GM23338 (cell line): Measurements from ENCODE around the gene FBXO47. TPM values are rescaled to one million over a fixed set of nuclear protein-coding genes. Genes with fewer than 3 reads are reported as not detected.

Experiments used
- ATAC-seq: fragments of 200-7000 bp; cut with Tn5 transposase; 3 replicates; pipeline ENCODE4 v1.9.1; 2020
- DNase-seq: peaks from one replicate; pipeline ENCODE4 v3.0.0-alpha.2; 2015; ENCODE audit warnings: low spot score
- H2AFZ ChIP-seq: fragments of 200-600 bp; sonication (generic); 2 replicates; pipeline ENCODE4 v1.8.0; 2016; ENCODE audit warnings: antibody characterized with exemption, mild to moderate bottlenecking, moderate library complexity
- H3F3A ChIP-seq: fragments of 200-600 bp; sonication (generic); replicated peaks from 2 replicates; pipeline ENCODE4 v1.8.0; 2017; ENCODE audit warnings: antibody characterized with exemption, mixed run types, low read depth
- H3K27ac ChIP-seq: fragments of 200-600 bp; sonication (generic); 2 replicates; pipeline ENCODE4 v1.6.1; 2016; ENCODE audit warnings: low read depth
- H3K27me3 ChIP-seq: fragments of 200-600 bp; sonication (generic); 2 replicates; pipeline ENCODE4 v1.8.0; 2016; ENCODE audit warnings: mild to moderate bottlenecking, mixed run types, moderate library complexity; ENCODE audit not compliant: insufficient read depth
- H3K36me3 ChIP-seq: fragments of 200-600 bp; sonication (generic); 2 replicates; pipeline ENCODE4 v1.8.0; 2016; ENCODE audit warnings: mild to moderate bottlenecking; ENCODE audit not compliant: insufficient read depth
- H3K4me1 ChIP-seq: fragments of 200-600 bp; sonication (generic); 2 replicates; pipeline ENCODE4 v1.8.0; 2016; ENCODE audit warnings: mild to moderate bottlenecking, moderate library complexity; ENCODE audit not compliant: insufficient read depth
- H3K4me2 ChIP-seq: fragments of 200-600 bp; sonication (generic); 2 replicates; pipeline ENCODE4 v1.7.1; 2017; ENCODE audit warnings: mixed run types
- H3K4me3 ChIP-seq: fragments of 200-600 bp; sonication (generic); 2 replicates; pipeline ENCODE4 v1.6.1; 2016; ENCODE audit warnings: mixed run types
- H3K79me2 ChIP-seq: fragments of 200-600 bp; sonication (generic); replicated peaks from 2 replicates; pipeline ENCODE4 v1.8.0; 2017; ENCODE audit warnings: mild to moderate bottlenecking; ENCODE audit not compliant: insufficient read depth
- H3K9me2 ChIP-seq: fragments of 200-600 bp; sonication (generic); 2 replicates; pipeline ENCODE4 v1.8.0; 2017; ENCODE audit not compliant: insufficient read depth
- H4K20me1 ChIP-seq: fragments of 200-600 bp; sonication (generic); replicated peaks from 2 replicates; pipeline ENCODE4 v1.8.0; 2017; ENCODE audit warnings: mild to moderate bottlenecking; ENCODE audit not compliant: insufficient read depth
- H3K27ac Mint-ChIP-seq: 2 replicates; pipeline ENCODE4 v1.8.0; 2020; ENCODE audit warnings: inconsistent platforms, mild to moderate bottlenecking, moderate library complexity, mixed read lengths
- H3K27me3 Mint-ChIP-seq: 3 replicates; pipeline ENCODE4 v1.8.0; 2022; ENCODE audit warnings: low read depth, mild to moderate bottlenecking, moderate library complexity, mixed read lengths, inconsistent platforms; ENCODE audit not compliant: insufficient read depth, poor library complexity
- H3K36me3 Mint-ChIP-seq: 3 replicates; pipeline ENCODE4 v1.8.0; 2021; ENCODE audit warnings: low read depth, mild to moderate bottlenecking, inconsistent platforms, moderate library complexity, mixed read lengths
- H3K4me1 Mint-ChIP-seq: 3 replicates; pipeline ENCODE4 v1.8.0; 2020; ENCODE audit warnings: mild to moderate bottlenecking, inconsistent platforms, mixed read lengths
- H3K4me3 Mint-ChIP-seq: 3 replicates; pipeline ENCODE4 v1.8.0; 2021; ENCODE audit warnings: moderate library complexity, mild to moderate bottlenecking, inconsistent platforms, mixed read lengths
- H3K9me3 Mint-ChIP-seq: 3 replicates; pipeline ENCODE4 v1.8.0; 2020; ENCODE audit warnings: moderate library complexity, mild to moderate bottlenecking, inconsistent platforms, mixed read lengths
- EZH2 ChIP-seq: fragments of 200-600 bp; sonication (generic); IDR thresholded peaks from one replicate; pipeline ENCODE4 v1.8.0; 2017; ENCODE audit warnings: antibody characterized with exemption, mild to moderate bottlenecking, low read depth; ENCODE audit not compliant: unreplicated experiment
- JUNB ChIP-seq: IDR thresholded peaks from one replicate; pipeline ENCODE4 v1.6.1; 2016; ENCODE audit warnings: antibody characterized with exemption; ENCODE audit not compliant: unreplicated experiment
- NANOG ChIP-seq: IDR thresholded peaks from 2 replicates; pipeline ENCODE4 v1.6.1; 2016; ENCODE audit warnings: antibody characterized with exemption, borderline replicate concordance
- STAT1 ChIP-seq: IDR thresholded peaks from one replicate; pipeline ENCODE4 v1.6.1; 2016; ENCODE audit warnings: antibody characterized with exemption; ENCODE audit not compliant: unreplicated experiment
- ZNF114 ChIP-seq: fragments of 250-450 bp; sonication (Bioruptor Pico); IDR thresholded peaks from 2 replicates; pipeline ENCODE4 v1.5.0; 2020; ENCODE audit warnings: mild to moderate bottlenecking, moderate library complexity
- ZNF462 ChIP-seq: fragments of 250-450 bp; sonication (Bioruptor Pico); IDR thresholded peaks from 2 replicates; pipeline ENCODE4 v1.5.0; 2020; ENCODE audit warnings: mild to moderate bottlenecking, moderate library complexity
- polyA plus RNA-seq: library from polyadenylated mRNA; unstranded; fragments of >200 nt; fragmentation: Nextera tagmentation; extraction: Ambion mirVana; gene quantifications from 2 replicates; pipeline ENCODE4 v1.2.1, GENCODE V29; 2016
- total RNA-seq: library from RNA; depleted of rRNA; stranded (reverse); fragments of >200 nt; shearing (Covaris generic); gene quantifications from 2 replicates; pipeline ENCODE4 v1.2.3, GENCODE V29; 2014
- TF ChIP-seq, protein P1 (sequence below), 2 experiments: fragments of 200-600 bp in 1 of 2; sonication (generic) in 1 of 2; conservative IDR thresholded peaks; 2 replicates each; pipeline versions ENCODE4 v1.5.1 to v1.6.1; 2016 to 2017; ENCODE audit warnings: antibody characterized with exemption in 2 of 2, low read depth in 2 of 2, mild to moderate bottlenecking in 2 of 2, moderate library complexity in 1 of 2
- TF ChIP-seq, protein P2 (sequence below): IDR thresholded peaks from one replicate; pipeline ENCODE4 v1.6.1; 2018; ENCODE audit warnings: antibody characterized with exemption; ENCODE audit not compliant: unreplicated experiment

FBXO47 gene
- total and polyA plus RNA-seq, 2 experiments from 2014 or later: not detected

DNA sequence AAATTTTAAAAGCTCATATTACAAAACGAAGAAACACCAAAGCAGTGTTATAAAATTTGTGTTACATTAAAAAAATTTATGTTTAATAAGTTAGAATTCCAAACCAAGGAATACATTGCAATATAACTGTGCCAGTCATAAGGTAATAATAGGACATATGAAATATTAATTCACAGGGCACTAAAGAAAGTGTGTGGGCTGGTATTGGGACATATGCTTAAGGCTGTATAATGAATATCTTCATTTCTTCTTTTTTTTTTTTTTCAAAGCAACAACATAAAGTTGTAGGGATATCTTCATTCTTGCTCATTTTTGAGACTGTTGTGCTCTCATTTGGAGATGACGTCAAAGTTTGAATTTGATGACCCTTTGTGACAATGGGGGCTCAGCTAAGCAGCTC lies 17.5 kb upstream of the FBXO47 start (continued):
- no peak for TF ChIP-seq NANOG
- TF ChIP-seq ZNF114 (CRISPR knock-in tag): no peak
- no peak for TF ChIP-seq JUNB
- no peak for TF ChIP-seq EZH2
- TF ChIP-seq ZNF462: no peak
- no peak for TF ChIP-seq STAT1

GRCh38 chr17:38982858-38983746 lies 15.9 kb upstream of the FBXO47 start:
- H3K4me2 ChIP-seq: no peak overlapping the region

More at GRCh38 chr17:38982858-38983746, 15.9 kb upstream of the FBXO47 start:
- DNase-seq (peak; percentile 89), ATAC-seq (peak; percentile 87)
- H3K27me3 Mint-ChIP-seq: peaks cover 6% of the 10 kb centered on the region
- no peaks in the 10 kb centered on the region for H3K4me1 Mint-ChIP-seq
- Histone ChIP-seq H3K9me2 (no peaks in the 10 kb centered on the region), H3K36me3 (no peaks in the 10 kb centered on the region), H3K4me1 (no peaks in the 10 kb centered on the region), H3K79me2 (no peaks in the 10 kb centered on the region), H2AFZ (no peak overlapping the region), H4K20me1 (no peaks in the 10 kb centered on the region), H3K27ac (no peak overlapping the region), H3K4me3 (no peak overlapping the region), H3F3A (no peaks in the 10 kb centered on the region), H3K27me3 (no peaks in the 10 kb centered on the region)
- no peaks in the 10 kb centered on the region; the same call in 2 of the 3 replicates for H3K9me3 Mint-ChIP-seq
- no peak overlapping the region for H3K4me3 Mint-ChIP-seq
- H3K36me3 Mint-ChIP-seq: no peaks in the 10 kb centered on the region
- H3K27ac Mint-ChIP-seq: no peak overlapping the region
- TF ChIP-seq, protein P1, sequence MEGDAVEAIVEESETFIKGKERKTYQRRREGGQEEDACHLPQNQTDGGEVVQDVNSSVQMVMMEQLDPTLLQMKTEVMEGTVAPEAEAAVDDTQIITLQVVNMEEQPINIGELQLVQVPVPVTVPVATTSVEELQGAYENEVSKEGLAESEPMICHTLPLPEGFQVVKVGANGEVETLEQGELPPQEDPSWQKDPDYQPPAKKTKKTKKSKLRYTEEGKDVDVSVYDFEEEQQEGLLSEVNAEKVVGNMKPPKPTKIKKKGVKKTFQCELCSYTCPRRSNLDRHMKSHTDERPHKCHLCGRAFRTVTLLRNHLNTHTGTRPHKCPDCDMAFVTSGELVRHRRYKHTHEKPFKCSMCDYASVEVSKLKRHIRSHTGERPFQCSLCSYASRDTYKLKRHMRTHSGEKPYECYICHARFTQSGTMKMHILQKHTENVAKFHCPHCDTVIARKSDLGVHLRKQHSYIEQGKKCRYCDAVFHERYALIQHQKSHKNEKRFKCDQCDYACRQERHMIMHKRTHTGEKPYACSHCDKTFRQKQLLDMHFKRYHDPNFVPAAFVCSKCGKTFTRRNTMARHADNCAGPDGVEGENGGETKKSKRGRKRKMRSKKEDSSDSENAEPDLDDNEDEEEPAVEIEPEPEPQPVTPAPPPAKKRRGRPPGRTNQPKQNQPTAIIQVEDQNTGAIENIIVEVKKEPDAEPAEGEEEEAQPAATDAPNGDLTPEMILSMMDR (conservative IDR thresholded peaks at IDR 0.05; ENCODE audit: low read depth in 2 of 2): peak; percentile 83 to 96
- TF ChIP-seq, protein P2, sequence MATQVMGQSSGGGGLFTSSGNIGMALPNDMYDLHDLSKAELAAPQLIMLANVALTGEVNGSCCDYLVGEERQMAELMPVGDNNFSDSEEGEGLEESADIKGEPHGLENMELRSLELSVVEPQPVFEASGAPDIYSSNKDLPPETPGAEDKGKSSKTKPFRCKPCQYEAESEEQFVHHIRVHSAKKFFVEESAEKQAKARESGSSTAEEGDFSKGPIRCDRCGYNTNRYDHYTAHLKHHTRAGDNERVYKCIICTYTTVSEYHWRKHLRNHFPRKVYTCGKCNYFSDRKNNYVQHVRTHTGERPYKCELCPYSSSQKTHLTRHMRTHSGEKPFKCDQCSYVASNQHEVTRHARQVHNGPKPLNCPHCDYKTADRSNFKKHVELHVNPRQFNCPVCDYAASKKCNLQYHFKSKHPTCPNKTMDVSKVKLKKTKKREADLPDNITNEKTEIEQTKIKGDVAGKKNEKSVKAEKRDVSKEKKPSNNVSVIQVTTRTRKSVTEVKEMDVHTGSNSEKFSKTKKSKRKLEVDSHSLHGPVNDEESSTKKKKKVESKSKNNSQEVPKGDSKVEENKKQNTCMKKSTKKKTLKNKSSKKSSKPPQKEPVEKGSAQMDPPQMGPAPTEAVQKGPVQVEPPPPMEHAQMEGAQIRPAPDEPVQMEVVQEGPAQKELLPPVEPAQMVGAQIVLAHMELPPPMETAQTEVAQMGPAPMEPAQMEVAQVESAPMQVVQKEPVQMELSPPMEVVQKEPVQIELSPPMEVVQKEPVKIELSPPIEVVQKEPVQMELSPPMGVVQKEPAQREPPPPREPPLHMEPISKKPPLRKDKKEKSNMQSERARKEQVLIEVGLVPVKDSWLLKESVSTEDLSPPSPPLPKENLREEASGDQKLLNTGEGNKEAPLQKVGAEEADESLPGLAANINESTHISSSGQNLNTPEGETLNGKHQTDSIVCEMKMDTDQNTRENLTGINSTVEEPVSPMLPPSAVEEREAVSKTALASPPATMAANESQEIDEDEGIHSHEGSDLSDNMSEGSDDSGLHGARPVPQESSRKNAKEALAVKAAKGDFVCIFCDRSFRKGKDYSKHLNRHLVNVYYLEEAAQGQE: no peak
